Measurements from ENCODE around the gene UBR2. TPM values are rescaled to one million over a fixed set of nuclear protein-coding genes. Genes with fewer than 3 reads are reported as not detected.

UBR2 gene
- total and polyA plus RNA-seq, 2 donors (not counting 3 experiments of a cell fraction or from before 2014, with no cell fraction given), result 8.0 to 22.3 TPM

GRCh38 chr6:42565823-42566613, 2.2 kb downstream of the UBR2 start:
- peaks cover 62% of the 10 kb centered on the region for H3K79me2 ChIP-seq (ENCODE audit: control insufficient read depth, insufficient read depth, low read length)
- peak overlapping the region; percentile 86 for H3K4me2 ChIP-seq (ENCODE audit: insufficient read depth, low read length)
- H3K36me3 ChIP-seq (ENCODE audit: control insufficient read depth in 2 of 2, extremely low read depth in 1 of 2, insufficient read depth in 2 of 2, low read length in 2 of 2), result no peaks in the 10 kb centered on the region
- intact Hi-C loops (cut with micrococcal nuclease) (no loop called here), dilution Hi-C loops (cut with MboI; ENCODE audit: extremely low pct_ligation_motif_present, low sequenced_read_pairs) (no loop called here)
- TF ChIP-seq GATA2 (IDR thresholded peaks at IDR 0.05; ENCODE audit: insufficient read depth, insufficient read length, low read depth, low read length) (no peak), POLR2AphosphoS5 (IDR thresholded peaks at IDR 0.05; ENCODE audit: insufficient read depth, low read depth, low read length) (no peak), POLR2A (IDR thresholded peaks at IDR 0.05; ENCODE audit: low read depth, low read length) (no peak), MYC (IDR thresholded peaks at IDR 0.05; ENCODE audit: low read depth, low read length) (no peak), JUN (IDR thresholded peaks at IDR 0.05; ENCODE audit: borderline replicate concordance, insufficient read depth, insufficient read length, low read depth) (no peak), FOS (IDR thresholded peaks at IDR 0.05; ENCODE audit: borderline replicate concordance, insufficient read depth, low read length) (no peak), CTCF (IDR thresholded peaks at IDR 0.05; ENCODE audit: extremely low read depth in 1 of 2, insufficient read depth in 1 of 2, low read depth in 1 of 2, low read length in 2 of 2) (no peak), MAX (IDR thresholded peaks at IDR 0.05; ENCODE audit: insufficient read depth, insufficient read length) (no peak), EZH2 (IDR thresholded peaks at IDR 0.05; ENCODE audit: borderline replicate concordance, low read depth, low read length, severe bottlenecking) (no peak)
- no peaks in the 10 kb centered on the region for H3K27me3 ChIP-seq (ENCODE audit: control insufficient read depth in 2 of 2, insufficient read depth in 2 of 2, low read length in 2 of 2)
- H3K9ac ChIP-seq (replicated peaks; ENCODE audit: extremely low read depth, insufficient read depth, low read length), result no peak overlapping the region
- H3K9me1 ChIP-seq (replicated peaks; ENCODE audit: control insufficient read depth, extremely low read depth, insufficient read depth, low read length), result no peaks in the 10 kb centered on the region
- H3K4me3 ChIP-seq (replicated peaks in 1 of 3; ENCODE audit: insufficient read depth in 1 of 3, low read depth in 1 of 3, low read length in 3 of 3), result peak overlapping the region in 1 of 3 experiments; percentile 97
- CTCF ChIA-PET, result interaction anchor here (1.1 to 10.5 kb wide), 3 partner anchors 10 to 18 kb away, joined by 3 to 86 read pairs (median 12); no protein-coding TSS in a partner anchor
- H3K27ac ChIP-seq (ENCODE audit: insufficient read depth, low read depth, low read length), result no peak overlapping the region
- H3K4me1 ChIP-seq (ENCODE audit: control insufficient read depth, extremely low read depth, insufficient read depth, low read length), result peaks cover 16% of the 10 kb centered on the region
- no peak for FAIRE-seq
- DNase-seq (ENCODE audit: low read depth, low spot score), result no peak
- no peaks in the 10 kb centered on the region for H3K9me3 ChIP-seq (replicated peaks; ENCODE audit: control insufficient read depth, insufficient read depth, low read length)
- POLR2A ChIA-PET, result no interaction called here
- no peak overlapping the region for H2AFZ ChIP-seq (ENCODE audit: low read depth, low read length)
- peaks cover 2% of the 10 kb centered on the region for H4K20me1 ChIP-seq (replicated peaks; ENCODE audit: control insufficient read depth, extremely low read depth, insufficient read depth, low read length)
- no TSS peak for BruUV-seq (replicated peaks)

Data from endothelial cell of umbilical vein (primary cell).